K562 (cell line): ENCODE results near the gene RGS3. TPM values are rescaled to one million over a fixed set of nuclear protein-coding genes. Genes with fewer than 3 reads are reported as not detected.

ENCODE experiments used
- ATAC-seq: fragments of 200-7000 bp; cut with Tn5 transposase; 3 replicates; pipeline ENCODE4 v1.9.1; 2020; ENCODE audit warnings: moderate library complexity
- BruUV-seq: library from RNA; stranded (reverse); fragments of 400-500 nt; replicated peaks from 2 replicates; lab custom pipeline; 2021; lab: Mats Ljungman, UMichigan
- CTCF ChIA-PET: fragments of 300-600 bp; formaldehyde crosslinking; extraction: SDS; loops from one replicate; lab custom pipeline; 2021; ENCODE audit warnings: low intra/inter-chr PET ratio; lab: Yijun Ruan, JAX
- POLR2A ChIA-PET: fragments of 300-600, 350-650 bp; sonication (Branson Sonifier 250); formaldehyde crosslinking; extraction: SDS; loops from one replicate; lab custom pipeline; 2021; ENCODE audit warnings: antibody characterized with exemption, inconsistent platforms; lab: Yijun Ruan, JAX
- DNase-seq, 4 experiments: peaks; one replicate each; pipeline versions ENCODE4 v3.0.0 to v3.0.0-alpha.2; 2011 to 2018; ENCODE audit warnings: low spot score in 3 of 4, mixed read lengths in 3 of 4; ENCODE audit errors: extremely low read depth in 1 of 4
- FAIRE-seq: peaks from 2 replicates; lab custom pipeline; 2011; peaks lifted over from hg19 to GRCh38; lab: Jason Lieb, UNC
- H2AFZ ChIP-seq: 2 replicates; pipeline ENCODE4 v1.6.0; 2011; ENCODE audit warnings: low read depth, low read length, control low read depth, inconsistent platforms
- H3K27ac ChIP-seq: fragments of 200-600 bp; 3 replicates; pipeline ENCODE4 v1.8.0; 2011; ENCODE audit warnings: low read depth, mild to moderate bottlenecking, control low read depth, inconsistent platforms, low read length, moderate library complexity, mixed read lengths; ENCODE audit errors: extremely low read depth
- H3K27me3 ChIP-seq, 2 experiments: fragments of 300-600 bp in 1 of 2; 2 replicates in 1 of 2; 3 replicates in 1 of 2; pipeline versions ENCODE4 v1.6.0 to v1.8.0; 2011; ENCODE audit warnings: inconsistent platforms in 2 of 2, low read length in 2 of 2, mild to moderate bottlenecking in 1 of 2, mixed read lengths in 1 of 2, moderate library complexity in 1 of 2; ENCODE audit not compliant: control insufficient read depth in 2 of 2, insufficient read depth in 2 of 2
- H3K36me3 ChIP-seq: fragments of 300-600 bp; 3 replicates; pipeline ENCODE4 v1.8.0; 2011; ENCODE audit warnings: mild to moderate bottlenecking, low read length, inconsistent platforms; ENCODE audit not compliant: control insufficient read depth, insufficient read depth
- H3K4me1 ChIP-seq, 2 experiments: fragments of 200-600 bp in 1 of 2; replicated peaks in 1 of 2; 2 replicates in 1 of 2; 3 replicates in 1 of 2; pipeline versions ENCODE4 v1.5.1 to v1.8.0; 2011; ENCODE audit warnings: inconsistent platforms in 2 of 2, low read length in 2 of 2, mild to moderate bottlenecking in 1 of 2, mixed read lengths in 1 of 2, moderate library complexity in 1 of 2; ENCODE audit not compliant: control insufficient read depth in 2 of 2, insufficient read depth in 2 of 2
- H3K4me2 ChIP-seq: 2 replicates; pipeline ENCODE4 v1.6.1; 2011; ENCODE audit warnings: low read length, control low read depth, inconsistent platforms, mixed read lengths; ENCODE audit not compliant: insufficient read depth
- H3K4me3 ChIP-seq: fragments of 200-600 bp; sonication (generic), shearing (Covaris generic); 2 replicates; pipeline ENCODE4 v1.5.1; 2016; ENCODE audit warnings: control low read depth, inconsistent platforms
- H3K79me2 ChIP-seq: fragments of 200-600 bp; 3 replicates; pipeline ENCODE4 v1.8.0; 2011; ENCODE audit warnings: low read length, inconsistent platforms; ENCODE audit not compliant: control insufficient read depth, insufficient read depth
- H3K9ac ChIP-seq, 2 experiments: 2 replicates each; pipeline versions ENCODE4 v1.6.0 to v1.6.1; 2011; ENCODE audit warnings: low read depth in 2 of 2, low read length in 2 of 2, control low read depth in 1 of 2, inconsistent platforms in 1 of 2, mild to moderate bottlenecking in 1 of 2, mixed read lengths in 1 of 2; ENCODE audit not compliant: insufficient read depth in 1 of 2
- H3K9me1 ChIP-seq: one replicate; pipeline ENCODE4 v1.6.0; 2011; ENCODE audit warnings: inconsistent platforms, mild to moderate bottlenecking, low read length, moderate library complexity; ENCODE audit not compliant: control insufficient read depth, insufficient read depth
- H3K9me3 ChIP-seq: replicated peaks from 2 replicates; pipeline ENCODE4 v1.5.1; 2011; ENCODE audit warnings: low read depth, low read length, inconsistent platforms; ENCODE audit not compliant: control insufficient read depth, insufficient read depth
- H4K20me1 ChIP-seq: replicated peaks from 2 replicates; pipeline ENCODE4 v1.6.1; 2011; ENCODE audit warnings: low read length, inconsistent platforms, mixed read lengths; ENCODE audit not compliant: control insufficient read depth, insufficient read depth
- HMBOX1 ChIP-seq: sonication (generic); IDR thresholded peaks from 2 replicates; pipeline ENCODE4 v1.6.1; 2016
- ZNF431 ChIP-seq: sonication (generic); formaldehyde crosslinking; IDR thresholded peaks from 2 replicates; pipeline ENCODE4 v1.8.0; 2022; ENCODE audit warnings: mild to moderate bottlenecking, missing genetic modification reagents
- WGBS: fragments of 100-300 bp; shearing (Covaris generic); methylation state at CpG from one replicate; pipeline ENCODE4 v1.1.6; 2016; ENCODE audit warnings: low coverage, mixed read lengths; ENCODE audit not compliant: insufficient coverage; ENCODE audit errors: missing lambda C conversion rate; 5-methylcytosine and 5-hydroxymethylcytosine counted together
- in situ Hi-C: fragments of 300-500 bp; cut with MboI; formaldehyde crosslinking; loops from 4 replicates; pipeline ENCODE4 v1.15.0; 2018; ENCODE audit warnings: inconsistent platforms, mixed read lengths
- intact Hi-C: fragments of 100-400 bp; cut with micrococcal nuclease; formaldehyde crosslinking; loops from 2 replicates; pipeline ENCODE4 v1.14.2; 2022
- polyA plus RNA-seq, 8 experiments: library from polyadenylated mRNA; depleted of rRNA in 4 of 8; stranded (reverse) in 5 of 8; unstranded in 3 of 8; fragments of >200 nt; fragmentation: Nextera tagmentation in 2 of 8; fragmentation: Illumina TruSeq in 1 of 8; extraction: Ambion mirVana in 2 of 8; extraction: Trizol in 1 of 8; gene quantifications; 2 replicates each; pipeline versions ENCODE4 v1.2.1 to v1.2.3, GENCODE V29; 2011 to 2014; ENCODE audit warnings: inconsistent platforms in 1 of 8, missing spikeins in 1 of 8
- total RNA-seq, 7 experiments: library from RNA; depleted of rRNA in 6 of 7; stranded (reverse); fragments of >200 nt in 6 of 7; fragmentation: Illumina TruSeq in 2 of 7; extraction: Trizol in 2 of 7; gene quantifications; 2 replicates each; pipeline versions ENCODE4 v1.2.1 to v1.2.3, GENCODE V29; 2011 to 2021; ENCODE audit warnings: low replicate concordance in 1 of 7
- TF ChIP-seq, protein P1 (sequence below): sonication (generic); formaldehyde crosslinking; IDR thresholded peaks from 2 replicates; pipeline ENCODE4 v1.8.0; 2023; ENCODE audit warnings: missing genetic modification reagents, mild to moderate bottlenecking, borderline replicate concordance

Gene RGS3
- total and polyA plus RNA-seq, 9 of the 15 experiments (the other 6 are each of a cell fraction or from before 2014, with no cell fraction given), result 0.08 to 2.9 (median 0.95) TPM

- in situ Hi-C loops, result no loop called here
- CTCF ChIA-PET, result no interaction called here
These were observed 65.9 kb downstream of the RGS3 start for GRCh38 chr9:113529336-113530009.

More at GRCh38 chr9:113529336-113530009, 65.9 kb downstream of the RGS3 start:
- no peak for FAIRE-seq
- TF ChIP-seq HMBOX1, result peak; percentile 17; the same call in 1 of the 2 replicates
- TF ChIP-seq ZNF431 (CRISPR knock-in tag), result no peak
- TF ChIP-seq, protein P1, sequence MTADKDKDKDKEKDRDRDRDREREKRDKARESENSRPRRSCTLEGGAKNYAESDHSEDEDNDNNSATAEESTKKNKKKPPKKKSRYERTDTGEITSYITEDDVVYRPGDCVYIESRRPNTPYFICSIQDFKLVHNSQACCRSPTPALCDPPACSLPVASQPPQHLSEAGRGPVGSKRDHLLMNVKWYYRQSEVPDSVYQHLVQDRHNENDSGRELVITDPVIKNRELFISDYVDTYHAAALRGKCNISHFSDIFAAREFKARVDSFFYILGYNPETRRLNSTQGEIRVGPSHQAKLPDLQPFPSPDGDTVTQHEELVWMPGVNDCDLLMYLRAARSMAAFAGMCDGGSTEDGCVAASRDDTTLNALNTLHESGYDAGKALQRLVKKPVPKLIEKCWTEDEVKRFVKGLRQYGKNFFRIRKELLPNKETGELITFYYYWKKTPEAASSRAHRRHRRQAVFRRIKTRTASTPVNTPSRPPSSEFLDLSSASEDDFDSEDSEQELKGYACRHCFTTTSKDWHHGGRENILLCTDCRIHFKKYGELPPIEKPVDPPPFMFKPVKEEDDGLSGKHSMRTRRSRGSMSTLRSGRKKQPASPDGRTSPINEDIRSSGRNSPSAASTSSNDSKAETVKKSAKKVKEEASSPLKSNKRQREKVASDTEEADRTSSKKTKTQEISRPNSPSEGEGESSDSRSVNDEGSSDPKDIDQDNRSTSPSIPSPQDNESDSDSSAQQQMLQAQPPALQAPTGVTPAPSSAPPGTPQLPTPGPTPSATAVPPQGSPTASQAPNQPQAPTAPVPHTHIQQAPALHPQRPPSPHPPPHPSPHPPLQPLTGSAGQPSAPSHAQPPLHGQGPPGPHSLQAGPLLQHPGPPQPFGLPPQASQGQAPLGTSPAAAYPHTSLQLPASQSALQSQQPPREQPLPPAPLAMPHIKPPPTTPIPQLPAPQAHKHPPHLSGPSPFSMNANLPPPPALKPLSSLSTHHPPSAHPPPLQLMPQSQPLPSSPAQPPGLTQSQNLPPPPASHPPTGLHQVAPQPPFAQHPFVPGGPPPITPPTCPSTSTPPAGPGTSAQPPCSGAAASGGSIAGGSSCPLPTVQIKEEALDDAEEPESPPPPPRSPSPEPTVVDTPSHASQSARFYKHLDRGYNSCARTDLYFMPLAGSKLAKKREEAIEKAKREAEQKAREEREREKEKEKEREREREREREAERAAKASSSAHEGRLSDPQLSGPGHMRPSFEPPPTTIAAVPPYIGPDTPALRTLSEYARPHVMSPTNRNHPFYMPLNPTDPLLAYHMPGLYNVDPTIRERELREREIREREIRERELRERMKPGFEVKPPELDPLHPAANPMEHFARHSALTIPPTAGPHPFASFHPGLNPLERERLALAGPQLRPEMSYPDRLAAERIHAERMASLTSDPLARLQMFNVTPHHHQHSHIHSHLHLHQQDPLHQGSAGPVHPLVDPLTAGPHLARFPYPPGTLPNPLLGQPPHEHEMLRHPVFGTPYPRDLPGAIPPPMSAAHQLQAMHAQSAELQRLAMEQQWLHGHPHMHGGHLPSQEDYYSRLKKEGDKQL (CRISPR knock-in tag), result no peak
- TF ChIP-seq, all 486 proteins: peak for 1
- no TSS peak for BruUV-seq
- H3K4me2 ChIP-seq, result no peak overlapping the region
- H3K27ac ChIP-seq, result no peak overlapping the region
- no peak overlapping the region for H3K9ac ChIP-seq
- ATAC-seq, result no peak
- intact Hi-C loops, result no loop called here
- no peaks in the 10 kb centered on the region for H3K9me3 ChIP-seq
- no peaks in the 10 kb centered on the region for H3K79me2 ChIP-seq
- H2AFZ ChIP-seq, result no peak overlapping the region
- no peak overlapping the region for H3K4me3 ChIP-seq
- no peaks in the 10 kb centered on the region for H3K36me3 ChIP-seq
- no peaks in the 10 kb centered on the region; the same call in 1 of the 2 replicates for H4K20me1 ChIP-seq
- 1% methylated on average over 7 of the region's 7 CpGs for WGBS
- DNase-seq, result no peak
- POLR2A ChIA-PET, result no interaction called here
- peaks cover 54 to 74% of the 10 kb centered on the region in 2 experiments for H3K27me3 ChIP-seq
- H3K9me1 ChIP-seq, result no peaks in the 10 kb centered on the region
- no peaks in the 10 kb centered on the region; a peak in 1 of 5 replicates for H3K4me1 ChIP-seq
